ENCODE measurements around the gene APOA4.
"Not testable (repeated sequence)": the region's sequence is repeated elsewhere in the genome, so short reads cannot be mapped to it uniquely, and the experiment has no call there.

The APOA4 gene

DNA sequence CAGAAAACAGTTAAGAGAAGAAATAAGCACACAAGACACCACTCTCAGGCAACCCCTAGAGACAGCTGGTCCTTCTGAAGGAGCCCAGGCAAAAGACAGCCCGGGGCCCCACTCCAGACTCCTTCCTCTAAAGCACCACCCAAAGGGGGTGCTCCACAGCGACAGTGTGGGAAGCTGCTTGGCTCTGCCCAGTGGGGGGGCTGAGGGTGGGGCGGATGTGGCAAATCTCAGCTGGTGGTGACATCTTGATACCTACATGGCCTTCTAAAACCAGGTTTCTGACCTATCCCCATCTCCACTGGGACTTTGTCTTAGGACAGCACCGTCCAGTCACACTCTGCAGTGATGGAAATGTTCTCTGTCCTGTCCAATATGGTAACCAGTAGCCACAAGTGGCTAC lies 24.5 kb upstream of the APOA4 start:
- no peak for DNase-seq (ENCODE audit: low read depth)

DNA sequence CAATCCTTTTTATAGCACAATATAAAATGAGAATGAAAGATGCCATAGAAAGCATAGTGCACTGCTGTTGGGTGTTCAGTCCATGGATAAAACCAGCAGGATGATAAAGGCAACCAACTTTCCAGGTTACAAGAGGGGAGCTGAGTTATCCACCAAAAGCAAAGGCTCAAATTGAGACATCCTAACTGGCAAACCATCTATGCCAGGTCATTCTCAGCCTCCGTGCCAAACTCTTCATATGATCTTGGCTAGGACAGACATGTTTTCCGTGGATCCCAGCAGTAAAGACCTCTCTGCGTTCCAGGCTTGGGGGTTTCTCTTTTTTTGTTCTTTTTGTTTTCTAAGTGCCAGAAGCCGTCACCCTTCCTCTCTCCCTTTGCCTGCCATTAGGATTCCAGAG lies 21.6 kb upstream of the APOA4 start:
- no peak for DNase-seq (ENCODE audit: low read depth)

DNA sequence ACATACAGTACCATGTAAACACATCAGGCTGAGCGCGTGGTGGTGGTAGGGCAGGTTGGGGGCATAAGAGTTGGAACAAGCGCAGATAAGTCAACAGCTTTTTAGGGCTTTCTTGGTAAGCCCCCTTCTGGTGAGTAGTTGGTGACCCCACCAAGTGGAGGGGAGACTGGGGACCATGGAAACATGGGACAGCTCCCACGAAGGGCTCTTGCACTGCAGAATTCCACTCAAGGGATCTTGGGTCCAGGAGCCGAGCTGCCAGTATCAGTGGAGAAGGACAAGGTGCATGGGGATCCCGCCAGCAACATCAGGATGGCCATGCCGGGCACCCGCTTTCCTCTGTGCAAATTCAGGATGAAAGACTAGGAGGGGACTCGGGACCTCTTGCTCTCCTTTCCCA lies 20.6 kb upstream of the APOA4 start:
- DNase-seq (ENCODE audit: low read depth), result no peak

DNA sequence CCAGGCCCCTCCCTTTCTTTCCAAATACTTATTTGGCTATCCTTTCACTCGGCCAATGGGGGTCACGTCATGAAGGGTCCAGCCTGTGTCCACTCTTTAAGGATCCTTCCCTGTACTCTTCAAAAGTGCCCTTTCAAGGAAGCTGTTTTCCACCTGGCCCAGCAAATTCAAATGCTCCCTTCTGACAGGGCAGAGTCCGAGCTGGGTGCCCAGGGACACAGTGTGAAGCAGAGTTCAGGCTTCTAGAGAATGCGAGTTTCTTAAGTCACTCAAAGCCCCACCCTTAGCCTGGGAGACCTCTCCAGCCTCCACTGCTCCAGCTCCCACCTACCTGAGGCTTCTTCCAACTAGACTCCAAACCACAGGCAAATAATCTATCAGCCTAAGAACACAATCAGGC lies 19.8 kb upstream of the APOA4 start:
- DNase-seq (ENCODE audit: low read depth), result no peak

DNA sequence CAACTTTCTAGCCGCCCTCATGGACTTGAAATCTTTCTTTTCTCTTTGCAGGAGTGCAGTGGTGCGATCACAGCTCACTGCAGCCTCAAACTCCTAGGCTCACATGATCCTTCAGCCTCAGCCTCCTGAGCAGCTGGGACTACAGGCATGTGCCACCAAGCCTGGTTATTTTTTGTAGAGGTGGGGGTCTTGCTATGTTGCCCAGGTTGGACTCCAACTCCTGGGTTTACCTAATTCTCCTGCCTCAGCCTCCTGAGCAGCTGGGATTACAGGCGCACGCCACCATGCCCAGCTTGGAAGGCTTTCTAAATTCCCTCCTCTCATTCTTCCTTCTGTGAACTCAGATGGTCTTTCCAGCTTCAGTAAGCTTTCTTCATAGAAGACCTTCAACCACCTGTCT lies 19.0 kb upstream of the APOA4 start:
- no peak for DNase-seq (ENCODE audit: low read depth)

DNA sequence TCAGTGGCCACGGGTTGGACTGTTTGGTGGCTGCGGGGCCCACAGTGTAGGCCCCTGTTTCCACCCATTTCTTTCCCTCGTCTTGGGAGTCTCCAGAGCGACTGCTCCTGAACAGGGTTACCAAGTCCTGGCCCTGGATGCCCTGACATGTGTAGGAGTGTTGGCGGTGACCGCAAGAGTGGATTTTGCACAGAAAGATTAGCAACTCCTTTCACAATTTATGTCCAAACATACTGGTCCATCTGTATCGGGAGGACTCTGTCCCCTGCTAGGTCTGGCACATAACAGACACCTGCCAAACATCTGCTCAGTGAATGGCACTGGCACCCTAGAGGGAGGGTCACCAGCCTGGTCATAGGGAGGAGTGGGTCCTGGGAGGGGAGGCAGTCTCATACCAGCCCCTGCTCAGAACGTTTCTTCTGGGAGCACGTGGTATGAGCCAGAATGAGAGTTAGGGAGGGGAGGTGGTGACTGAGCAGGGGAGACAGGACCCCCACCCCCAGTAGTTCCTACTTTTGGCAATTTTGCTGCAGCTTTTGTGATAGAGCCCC lies 17.7 kb upstream of the APOA4 start:
- no peak for DNase-seq (ENCODE audit: low read depth)

DNA sequence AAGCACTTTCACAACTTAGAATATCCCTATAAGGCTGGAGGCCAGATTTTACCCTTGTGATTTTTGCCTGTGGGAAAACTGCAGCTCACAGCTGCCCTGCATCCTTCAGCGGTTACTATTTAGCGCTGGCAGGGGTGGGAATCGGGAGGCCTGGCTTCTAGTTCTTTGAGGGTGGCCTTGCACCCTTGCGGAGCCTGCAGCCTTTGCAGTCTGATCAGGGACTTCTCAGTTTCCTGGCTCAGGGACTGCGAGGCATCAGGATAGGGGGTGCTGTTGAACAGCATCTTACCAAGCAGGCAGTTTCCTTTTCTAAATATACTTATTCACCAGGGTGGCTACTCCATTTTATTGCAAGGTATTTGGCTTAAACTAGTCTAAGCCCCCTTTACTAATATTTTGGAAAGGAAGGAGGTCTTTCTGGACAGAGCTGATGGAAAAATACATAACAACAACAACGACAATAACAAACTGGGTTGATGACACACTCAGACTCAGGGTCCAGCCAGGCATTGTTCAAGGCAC lies 17.2 kb upstream of the APOA4 start:
- DNase-seq (ENCODE audit: low read depth), result no peak

DNA sequence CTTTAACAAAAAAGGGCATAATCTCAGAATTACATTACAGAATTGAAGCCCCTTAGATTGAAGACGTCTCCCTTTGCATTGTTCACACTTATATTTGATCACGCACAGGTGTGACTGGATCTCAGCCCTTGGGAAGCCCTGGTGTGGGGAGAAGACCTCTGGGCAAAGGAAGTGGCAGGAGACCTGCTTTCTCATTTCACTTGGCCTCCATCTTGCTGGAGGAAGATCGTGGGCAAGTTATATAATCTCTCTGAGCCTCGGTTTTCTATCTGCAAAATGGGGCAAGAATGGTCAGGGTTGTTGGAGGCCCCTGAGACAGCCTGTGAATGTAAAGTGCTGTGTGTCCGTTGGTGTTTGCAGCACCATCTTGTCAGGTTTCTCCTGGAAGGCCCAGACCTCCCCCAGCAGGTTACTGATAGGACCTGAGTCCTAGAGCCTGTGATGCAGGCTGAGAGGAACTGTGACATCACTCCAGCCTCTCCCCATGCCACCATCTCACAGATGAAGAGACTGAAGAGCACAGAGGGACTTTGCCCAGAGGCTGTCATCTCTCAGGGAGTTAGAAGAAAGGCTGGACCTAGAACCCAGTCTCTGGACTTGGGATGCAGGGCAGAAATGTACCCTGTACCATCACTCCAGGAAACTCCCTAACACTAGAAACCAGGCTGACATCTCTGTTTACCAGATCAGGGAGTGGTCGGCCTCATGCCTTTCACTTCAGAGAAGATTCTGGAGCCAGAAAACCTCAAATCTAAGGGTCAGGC lies 15.4 kb upstream of the APOA4 start:
- DNase-seq (ENCODE audit: low read depth), result no peak

DNA sequence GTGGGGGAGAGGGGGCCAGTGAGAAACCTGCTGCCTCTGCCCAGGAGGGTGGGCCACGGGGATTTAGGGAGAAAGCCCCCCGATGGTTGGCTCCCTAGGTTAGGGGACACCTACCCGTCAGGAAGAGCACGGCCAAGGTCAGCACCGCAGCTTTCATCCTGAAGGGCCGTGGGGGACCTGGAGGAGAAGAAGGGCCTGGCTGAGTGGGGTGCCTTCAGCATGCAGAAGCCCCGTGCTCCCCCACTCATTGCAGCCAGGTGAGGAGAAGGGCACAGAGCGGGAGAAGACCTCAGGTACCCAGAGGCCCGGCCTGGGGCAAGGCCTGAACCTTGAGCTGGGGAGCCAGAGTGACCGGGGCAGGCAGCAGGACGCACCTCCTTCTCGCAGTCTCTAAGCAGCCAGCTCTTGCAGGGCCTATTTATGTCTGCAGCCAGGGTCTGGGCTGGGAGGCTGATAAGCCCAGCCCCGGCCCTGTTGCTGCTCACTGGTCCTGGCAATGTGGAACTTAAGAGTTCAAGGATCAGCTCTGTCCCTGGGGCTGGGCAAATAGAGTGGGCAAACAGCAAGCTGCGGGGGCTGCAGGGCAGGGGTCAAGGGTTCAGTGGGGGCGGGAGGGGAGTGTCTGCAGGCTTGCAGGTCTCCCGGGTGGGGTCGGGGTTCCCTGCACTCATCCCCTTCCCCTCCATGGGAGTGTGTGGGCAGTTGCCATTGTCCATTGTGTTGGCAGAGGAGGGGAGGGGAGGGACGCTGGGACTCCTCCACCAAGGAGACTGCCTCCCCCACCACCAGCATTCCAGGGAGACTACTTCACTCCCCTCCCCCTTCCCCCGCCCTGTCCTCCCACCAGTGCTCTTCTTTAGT lies 14.4 kb upstream of the APOA4 start, which contains the start of gene APOA1:
TSS of gene APOA1 (minus strand) at position 392 of the 861 bp plus-strand sequence. CDS start at position 157, 235 bp downstream.
- DNase-seq (ENCODE audit: low read depth), result no peak

DNA sequence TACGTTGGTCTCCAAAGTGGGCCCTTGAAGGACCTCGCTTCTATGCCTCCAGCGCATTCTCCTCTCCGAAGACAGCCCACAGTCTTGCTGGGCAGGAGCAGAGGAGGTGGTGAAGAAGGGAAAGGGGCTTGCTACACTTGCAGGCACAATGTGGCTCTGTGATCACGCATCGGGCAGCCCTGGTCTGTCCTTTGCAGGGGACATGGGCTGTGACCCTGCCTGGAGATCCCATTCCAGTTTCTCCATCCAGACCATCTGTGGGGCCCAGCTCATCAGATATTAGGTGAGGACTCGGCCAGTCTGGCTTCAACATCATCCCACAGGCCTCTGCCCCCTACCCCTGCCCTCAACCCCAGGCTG lies 13.5 kb upstream of the APOA4 start:
- DNase-seq (ENCODE audit: low read depth), result no peak

DNA sequence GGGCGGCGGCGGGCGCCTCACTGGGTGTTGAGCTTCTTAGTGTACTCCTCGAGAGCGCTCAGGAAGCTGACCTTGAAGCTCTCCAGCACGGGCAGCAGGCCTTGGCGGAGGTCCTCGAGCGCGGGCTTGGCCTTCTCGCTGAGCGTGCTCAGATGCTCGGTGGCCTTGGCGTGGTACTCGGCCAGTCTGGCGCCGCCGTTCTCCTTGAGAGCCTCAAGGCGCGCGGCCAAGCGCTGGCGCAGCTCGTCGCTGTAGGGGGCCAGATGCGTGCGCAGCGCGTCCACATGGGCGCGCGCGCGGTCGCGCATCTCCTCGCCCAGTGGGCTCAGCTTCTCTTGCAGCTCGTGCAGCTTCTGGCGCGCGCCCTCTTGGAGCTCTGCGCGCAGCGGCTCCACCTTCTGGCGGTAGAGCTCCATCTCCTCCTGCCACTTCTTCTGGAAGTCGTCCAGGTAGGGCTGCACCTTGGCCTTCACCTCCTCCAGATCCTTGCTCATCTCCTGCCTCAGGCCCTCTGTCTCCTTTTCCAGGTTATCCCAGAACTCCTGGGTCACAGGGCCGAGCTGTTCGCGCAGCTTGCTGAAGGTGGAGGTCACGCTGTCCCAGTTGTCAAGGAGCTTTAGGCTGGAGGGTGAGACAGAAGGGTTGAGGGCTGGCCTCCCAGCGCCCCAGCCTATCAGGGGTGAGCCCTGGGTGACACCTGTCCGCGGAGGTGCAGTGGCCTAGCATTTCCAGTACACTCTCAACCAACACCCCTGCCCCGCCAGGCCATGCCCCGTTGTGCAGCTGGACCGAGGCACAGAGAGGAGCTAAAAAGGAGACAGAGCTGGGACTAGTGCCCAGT lies 12.9 kb upstream of the APOA4 start:
- peak; percentile 93 for DNase-seq (ENCODE audit: low read depth)

DNA sequence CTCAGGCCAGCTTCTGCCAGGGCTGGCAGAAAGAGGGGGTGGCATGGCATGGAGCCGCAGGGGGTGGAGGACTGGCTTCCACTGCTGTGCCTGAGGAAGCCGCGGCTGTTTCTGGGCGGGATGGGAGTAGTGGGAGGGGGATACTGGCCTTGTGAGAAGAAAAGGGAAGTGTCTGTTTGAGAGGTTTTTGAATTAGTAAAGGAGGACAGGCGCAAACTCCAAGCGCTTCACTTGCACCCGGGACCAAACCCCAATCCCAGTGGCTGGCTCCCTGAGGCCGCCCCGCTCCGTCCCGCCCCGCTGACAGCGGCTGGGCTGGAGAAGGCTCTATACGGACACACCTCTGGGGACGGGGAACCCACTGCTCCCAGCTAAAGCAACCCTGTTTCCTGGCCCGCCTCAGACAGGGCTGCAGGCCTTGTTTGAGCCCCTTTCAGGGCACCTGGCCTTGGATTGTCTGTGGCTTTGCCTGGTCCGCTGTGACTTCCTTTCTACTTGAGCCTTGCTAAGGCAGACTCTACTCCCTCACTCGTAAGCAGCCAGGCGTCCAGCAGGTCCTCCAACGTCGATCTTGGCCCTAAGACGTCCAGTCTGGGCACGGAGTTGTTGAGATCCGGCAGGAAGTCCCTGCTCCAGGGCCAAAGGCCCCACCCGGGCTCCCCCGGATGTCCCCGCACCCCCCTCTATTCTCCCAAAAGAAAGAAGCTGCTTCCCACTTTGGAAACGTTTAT lies 12.1 kb upstream of the APOA4 start:
- no peak for DNase-seq (ENCODE audit: low read depth)

DNA sequence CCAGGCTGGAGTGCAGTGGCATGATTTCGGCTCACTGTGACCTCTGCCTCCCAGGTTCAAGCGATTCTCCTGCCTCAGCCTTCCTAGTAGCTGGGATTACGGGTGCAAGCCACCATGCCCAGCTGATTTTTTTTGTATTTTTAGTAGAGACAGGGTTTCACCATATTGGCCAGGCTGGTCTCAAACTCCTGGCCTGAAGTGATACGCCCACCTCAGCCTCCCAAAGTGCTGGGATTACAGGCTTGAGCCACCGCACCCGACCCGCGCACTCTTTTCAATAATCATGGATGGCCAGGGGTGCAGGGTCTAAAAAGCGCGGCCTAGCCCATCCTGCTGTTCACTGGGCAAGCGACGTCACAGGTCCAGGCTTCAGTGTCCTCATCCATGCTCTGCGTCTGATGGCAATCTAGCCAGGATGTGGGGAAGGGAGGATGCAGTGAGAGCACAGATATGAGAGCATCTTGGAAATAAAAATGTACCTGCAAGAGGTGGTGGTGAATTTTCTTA lies 11.5 kb upstream of the APOA4 start:
- DNase-seq (ENCODE audit: low read depth), result not testable (repeated sequence)

DNA sequence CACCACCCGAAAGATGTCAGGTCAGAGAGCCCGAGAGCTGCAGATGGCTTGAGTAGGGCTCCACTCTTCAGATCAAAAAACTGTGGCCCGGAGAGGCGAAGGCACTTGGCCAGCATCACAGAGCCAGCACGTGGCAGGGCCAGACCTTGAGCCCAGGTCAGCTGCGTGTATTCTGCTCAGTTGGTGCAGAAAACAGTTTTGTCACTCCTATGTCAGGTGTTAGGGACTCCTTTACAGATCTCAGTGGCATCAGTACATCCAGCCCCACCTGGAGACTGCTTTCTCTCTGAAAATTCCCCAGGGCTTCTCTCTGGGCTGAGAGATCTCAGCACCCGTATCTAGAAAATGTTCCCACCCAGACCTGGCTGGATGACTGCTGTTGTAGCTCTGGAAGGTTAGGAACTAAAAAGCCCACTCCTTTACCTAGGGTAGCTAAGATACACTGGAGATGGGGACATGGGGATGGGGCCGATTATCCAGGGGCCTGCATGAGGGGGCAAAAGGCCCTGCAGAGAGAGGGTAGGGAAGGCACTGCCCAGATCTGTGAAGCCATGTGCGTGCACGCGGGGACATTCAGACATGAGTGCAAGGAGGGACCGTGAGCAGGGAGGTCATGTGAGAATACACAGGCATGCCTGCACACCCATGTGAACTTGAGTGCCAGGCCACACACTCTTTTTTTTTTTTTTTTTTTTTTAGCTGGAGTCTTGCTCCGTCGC lies 10.9 kb upstream of the APOA4 start:
- no peak for DNase-seq (ENCODE audit: low read depth)

DNA sequence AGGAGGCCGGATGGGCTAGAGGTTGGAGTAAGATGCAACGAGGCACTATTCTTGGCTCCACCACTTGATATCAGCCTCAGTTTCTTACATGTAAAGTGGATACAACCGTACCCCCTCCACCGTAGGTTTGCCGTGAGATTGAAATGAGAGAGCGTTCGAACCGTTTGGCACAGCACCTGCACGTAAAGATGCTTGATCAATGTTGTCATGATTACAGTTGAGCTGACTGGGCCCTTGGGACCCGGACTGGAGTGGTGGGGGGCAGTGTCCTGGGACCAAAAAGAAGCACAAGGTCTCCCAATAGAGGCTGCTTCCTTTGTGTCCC lies 10.3 kb upstream of the APOA4 start:
- no peak for DNase-seq (ENCODE audit: low read depth)

DNA sequence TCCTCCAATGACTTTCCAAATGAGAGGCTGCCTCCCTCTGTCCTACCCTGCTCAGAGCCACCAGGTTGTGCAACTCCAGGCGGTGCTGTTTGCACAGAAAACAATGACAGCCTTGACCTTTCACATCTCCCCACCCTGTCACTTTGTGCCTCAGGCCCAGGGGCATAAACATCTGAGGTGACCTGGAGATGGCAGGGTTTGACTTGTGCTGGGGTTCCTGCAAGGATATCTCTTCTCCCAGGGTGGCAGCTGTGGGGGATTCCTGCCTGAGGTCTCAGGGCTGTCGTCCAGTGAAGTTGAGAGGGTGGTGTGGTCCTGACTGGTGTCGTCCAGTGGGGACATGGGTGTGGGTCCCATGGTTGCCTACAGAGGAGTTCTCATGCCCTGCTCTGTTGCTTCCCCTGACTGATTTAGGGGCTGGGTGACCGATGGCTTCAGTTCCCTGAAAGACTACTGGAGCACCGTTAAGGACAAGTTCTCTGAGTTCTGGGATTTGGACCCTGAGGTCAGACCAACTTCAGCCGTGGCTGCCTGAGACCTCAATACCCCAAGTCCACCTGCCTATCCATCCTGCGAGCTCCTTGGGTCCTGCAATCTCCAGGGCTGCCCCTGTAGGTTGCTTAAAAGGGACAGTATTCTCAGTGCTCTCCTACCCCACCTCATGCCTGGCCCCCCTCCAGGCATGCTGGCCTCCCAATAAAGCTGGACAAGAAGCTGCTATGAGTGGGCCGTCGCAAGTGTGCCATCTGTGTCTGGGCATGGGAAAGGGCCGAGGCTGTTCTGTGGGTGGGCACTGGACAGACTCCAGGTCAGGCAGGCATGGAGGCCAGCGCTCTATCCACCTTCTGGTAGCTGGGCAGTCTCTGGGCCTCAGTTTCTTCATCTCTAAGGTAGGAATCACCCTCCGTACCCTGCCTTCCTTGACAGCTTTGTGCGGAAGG lies 9.5 kb upstream of the APOA4 start:
- no peak for DNase-seq (ENCODE audit: low read depth)

DNA sequence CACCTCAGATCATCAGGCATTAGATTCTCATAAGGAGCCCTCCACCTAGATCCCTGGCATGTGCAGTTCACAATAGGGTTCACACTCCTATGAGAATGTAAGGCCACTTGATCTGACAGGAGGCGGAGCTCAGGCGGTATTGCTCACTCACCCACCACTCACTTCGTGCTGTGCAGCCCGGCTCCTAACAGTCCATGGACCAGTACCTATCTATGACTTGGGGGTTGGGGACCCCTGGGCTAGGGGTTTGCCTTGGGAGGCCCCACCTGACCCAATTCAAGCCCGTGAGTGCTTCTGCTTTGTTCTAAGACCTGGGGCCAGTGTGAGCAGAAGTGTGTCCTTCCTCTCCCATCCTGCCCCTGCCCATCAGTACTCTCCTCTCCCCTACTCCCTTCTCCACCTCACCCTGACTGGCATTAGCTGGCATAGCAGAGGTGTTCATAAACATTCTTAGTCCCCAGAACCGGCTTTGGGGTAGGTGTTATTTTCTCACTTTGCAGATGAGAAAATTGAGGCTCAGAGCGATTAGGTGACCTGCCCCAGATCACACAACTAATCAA lies 8.8 kb upstream of the APOA4 start:
- DNase-seq (ENCODE audit: low read depth), result no peak

DNA sequence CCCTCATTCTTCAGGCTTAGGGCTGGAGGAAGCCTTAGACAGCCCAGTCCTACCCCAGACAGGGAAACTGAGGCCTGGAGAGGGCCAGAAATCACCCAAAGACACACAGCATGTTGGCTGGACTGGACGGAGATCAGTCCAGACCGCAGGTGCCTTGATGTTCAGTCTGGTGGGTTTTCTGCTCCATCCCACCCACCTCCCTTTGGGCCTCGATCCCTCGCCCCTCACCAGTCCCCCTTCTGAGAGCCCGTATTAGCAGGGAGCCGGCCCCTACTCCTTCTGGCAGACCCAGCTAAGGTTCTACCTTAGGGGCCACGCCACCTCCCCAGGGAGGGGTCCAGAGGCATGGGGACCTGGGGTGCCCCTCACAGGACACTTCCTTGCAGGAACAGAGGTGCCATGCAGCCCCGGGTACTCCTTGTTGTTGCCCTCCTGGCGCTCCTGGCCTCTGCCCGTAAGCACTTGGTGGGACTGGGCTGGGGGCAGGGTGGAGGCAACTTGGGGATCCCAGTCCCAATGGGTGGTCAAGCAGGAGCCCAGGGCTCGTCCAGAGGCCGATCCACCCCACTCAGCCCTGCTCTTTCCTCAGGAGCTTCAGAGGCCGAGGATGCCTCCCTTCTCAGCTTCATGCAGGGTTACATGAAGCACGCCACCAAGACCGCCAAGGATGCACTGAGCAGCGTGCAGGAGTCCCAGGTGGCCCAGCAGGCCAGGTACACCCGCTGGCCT lies 7.2 kb upstream of the APOA4 start:
- DNase-seq (ENCODE audit: low read depth), result no peak
